Esophagus muscularis mucosa (tissue), 4 donors: Measurements from ENCODE around the gene SGSM2.

Experiments
- EP300 ChIP-seq: sonication (generic); formaldehyde crosslinking; IDR thresholded peaks from one replicate; pipeline ENCODE4 v1.6.1; 2017; ENCODE audit warnings: antibody characterized with exemption
- POLR2A ChIP-seq: fragments of 450-650 bp; IDR thresholded peaks from one replicate; pipeline ENCODE4 v1.6.1; 2017; ENCODE audit warnings: antibody characterized with exemption, moderate library complexity, mild to moderate bottlenecking, low read depth
- TF ChIP-seq, protein P1 (sequence below), 3 experiments: fragments of 200-600 bp in 2 of 3; fragments of 450-650 bp in 1 of 3; sonication (generic) in 2 of 3; IDR thresholded peaks; one replicate each; pipeline ENCODE4 v1.5.1; 2017 to 2019; ENCODE audit warnings: antibody characterized with exemption in 3 of 3, mild to moderate bottlenecking in 2 of 3, moderate library complexity in 1 of 3

GRCh38 chr17:2412561-2413021 is 75.3 kb downstream of the SGSM2 start:
- TF ChIP-seq, protein P1, sequence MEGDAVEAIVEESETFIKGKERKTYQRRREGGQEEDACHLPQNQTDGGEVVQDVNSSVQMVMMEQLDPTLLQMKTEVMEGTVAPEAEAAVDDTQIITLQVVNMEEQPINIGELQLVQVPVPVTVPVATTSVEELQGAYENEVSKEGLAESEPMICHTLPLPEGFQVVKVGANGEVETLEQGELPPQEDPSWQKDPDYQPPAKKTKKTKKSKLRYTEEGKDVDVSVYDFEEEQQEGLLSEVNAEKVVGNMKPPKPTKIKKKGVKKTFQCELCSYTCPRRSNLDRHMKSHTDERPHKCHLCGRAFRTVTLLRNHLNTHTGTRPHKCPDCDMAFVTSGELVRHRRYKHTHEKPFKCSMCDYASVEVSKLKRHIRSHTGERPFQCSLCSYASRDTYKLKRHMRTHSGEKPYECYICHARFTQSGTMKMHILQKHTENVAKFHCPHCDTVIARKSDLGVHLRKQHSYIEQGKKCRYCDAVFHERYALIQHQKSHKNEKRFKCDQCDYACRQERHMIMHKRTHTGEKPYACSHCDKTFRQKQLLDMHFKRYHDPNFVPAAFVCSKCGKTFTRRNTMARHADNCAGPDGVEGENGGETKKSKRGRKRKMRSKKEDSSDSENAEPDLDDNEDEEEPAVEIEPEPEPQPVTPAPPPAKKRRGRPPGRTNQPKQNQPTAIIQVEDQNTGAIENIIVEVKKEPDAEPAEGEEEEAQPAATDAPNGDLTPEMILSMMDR (IDR thresholded peaks at IDR 0.05): no peak
- TF ChIP-seq EP300 (no peak), POLR2A (no peak)
